Nucleus accumbens (tissue), 56 donors: ENCODE data around the gene MIS18BP1.
"Not testable (repeated sequence)": the region's sequence is repeated elsewhere in the genome, so short reads cannot be mapped to it uniquely, and the experiment has no call there.

ENCODE experiments used
- DNase-seq, 56 donors: peaks; one replicate each; lab custom pipeline; 2025; lab: John Stamatoyannopoulos, UW

Gene MIS18BP1

GRCh38 chr14:45253070-45253753, at the start of gene MIS18BP1:
MIS18BP1 (minus strand) TSS chr14:45253202; CDS start chr14:45247286, 5,916 bp downstream.
- DNase-seq, result peak; percentile 35 to 96 (median 85)

- no peak for DNase-seq
These were observed 45.6 kb upstream of the MIS18BP1 start for GRCh38 chr14:45298423-45299117.

- DNase-seq, result not testable (repeated sequence)
These were observed 41.8 kb upstream of the MIS18BP1 start for GRCh38 chr14:45294796-45295195.

- DNase-seq, result no peak
These were observed 37.5 kb upstream of the MIS18BP1 start for GRCh38 chr14:45290547-45290946.

GRCh38 chr14:45287610-45288009, 34.6 kb upstream of the MIS18BP1 start:
- DNase-seq, result peak in 1 of 56 donors; percentile 2

- DNase-seq, result no peak
These were observed 31.8 kb upstream of the MIS18BP1 start for GRCh38 chr14:45284802-45285201.

GRCh38 chr14:45281731-45282400, 28.9 kb upstream of the MIS18BP1 start:
- DNase-seq, result not testable (repeated sequence)

GRCh38 chr14:45271858-45272537, 19.0 kb upstream of the MIS18BP1 start:
- no peak for DNase-seq

- DNase-seq, result no peak
These were observed 17.0 kb upstream of the MIS18BP1 start for GRCh38 chr14:45270031-45270430.

- DNase-seq, result no peak
These were observed 14.1 kb upstream of the MIS18BP1 start for GRCh38 chr14:45267071-45267470.

GRCh38 chr14:45262637-45263036, 9.6 kb upstream of the MIS18BP1 start:
- DNase-seq, result no peak

GRCh38 chr14:45261209-45261608, 8.2 kb upstream of the MIS18BP1 start:
- no peak for DNase-seq

GRCh38 chr14:45258805-45259204, 5.8 kb upstream of the MIS18BP1 start:
- no peak for DNase-seq

- DNase-seq, result no peak
These were observed 5.1 kb upstream of the MIS18BP1 start for GRCh38 chr14:45258073-45258472.

- no peak for DNase-seq
These were observed 1.8 kb upstream of the MIS18BP1 start for GRCh38 chr14:45254771-45255170.

- peak in 6 of 56 donors; percentile 6 to 43 (median 26) for DNase-seq
These were observed 830 bp upstream of the MIS18BP1 start for GRCh38 chr14:45253754-45254310.

- peak in 1 of 56 donors; percentile 42 for DNase-seq
These were observed 484 bp downstream of the MIS18BP1 start for GRCh38 chr14:45252366-45253069.

GRCh38 chr14:45251912-45252311, 1.1 kb downstream of the MIS18BP1 start:
- DNase-seq, result no peak

GRCh38 chr14:45249856-45250575, 3.0 kb downstream of the MIS18BP1 start:
- no peak for DNase-seq
